ENCODE measurements around the gene SLC2A3.
"Not testable (repeated sequence)": the region's sequence is repeated elsewhere in the genome, so short reads cannot be mapped to it uniquely, and the experiment has no call there.

- TF ChIP-seq CTCF (IDR thresholded peaks at IDR 0.05); POLR2A (IDR thresholded peaks at IDR 0.05); POLR2AphosphoS5 (IDR thresholded peaks at IDR 0.05; ENCODE audit: insufficient read depth in 1 of 2, low read depth in 1 of 2): not testable (repeated sequence)
These were observed 30.3 kb downstream of the SLC2A3 start for GRCh38 chr12:7905600-7906125.

Measured in vagina (tissue), 2 donors.